Hepatocyte (in vitro differentiated cells): ENCODE measurements around the gene CHD2.

Source experiments
- CTCF ChIP-seq: fragments of 200-600 bp; sonication (generic); IDR thresholded peaks from 2 replicates; pipeline ENCODE4 v1.5.1; 2016; ENCODE audit warnings: antibody characterized with exemption, mild to moderate bottlenecking; ENCODE audit not compliant: poor library complexity
- EZH2 ChIP-seq: fragments of 200-600 bp; sonication (generic); IDR thresholded peaks from 2 replicates; pipeline ENCODE4 v1.6.1; 2016; ENCODE audit warnings: antibody characterized with exemption, mild to moderate bottlenecking, borderline replicate concordance

- no peak for TF ChIP-seq CTCF
- TF ChIP-seq EZH2 = no peak
Observed at GRCh38 chr15:93019971-93020370, 119.8 kb downstream of the CHD2 start.
